Stimulated activated CD8-positive, alpha-beta memory T cell treated with anti-CD3 and anti-CD28 coated beads, Interleukin-4, amount 100 ng/mL, for 4 hours (primary cell): Measurements from ENCODE around the gene AHNAK.
A peak's percentile ranks its signal among the peaks of the same experiment; 100 is the strongest.
"Not testable (repeated sequence)": the region's sequence is repeated elsewhere in the genome, so short reads cannot be mapped to it uniquely, and the experiment has no call there.

Experiments
- DNase-seq, 2 donors: peaks; one replicate each; pipeline ENCODE4 v3.0.0-alpha.2; 2020; ENCODE audit warnings: low read depth in 2 of 2, low spot score in 1 of 2

The AHNAK gene

DNA sequence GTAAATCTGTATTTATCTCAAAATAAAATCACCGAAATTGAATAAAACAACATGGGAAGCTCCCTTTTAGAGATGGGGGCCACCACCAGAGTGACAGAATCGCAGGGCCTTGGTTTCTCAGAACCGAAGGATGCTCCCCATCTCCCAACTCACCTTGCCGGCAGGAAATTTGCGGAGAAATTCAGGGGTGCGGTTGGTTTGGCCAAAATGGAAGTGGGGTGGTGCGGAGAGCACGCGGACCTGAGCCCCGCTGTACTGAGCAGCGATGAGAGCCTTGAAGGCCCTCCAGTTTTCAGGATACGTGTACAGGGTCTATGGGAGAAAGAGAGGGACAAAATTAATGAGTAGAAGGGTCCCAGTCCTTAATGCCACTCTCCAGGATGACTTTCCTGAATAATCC is 25.8 kb upstream of the AHNAK start:
- DNase-seq, result no peak

- DNase-seq, result not testable (repeated sequence)
These were observed 24.9 kb upstream of the AHNAK start for GRCh38 chr11:62571493-62571892.

GRCh38 chr11:62570903-62571302 is 24.3 kb upstream of the AHNAK start:
- not testable (repeated sequence) for DNase-seq

GRCh38 chr11:62569611-62570010 is 23.0 kb upstream of the AHNAK start:
- no peak for DNase-seq

DNA sequence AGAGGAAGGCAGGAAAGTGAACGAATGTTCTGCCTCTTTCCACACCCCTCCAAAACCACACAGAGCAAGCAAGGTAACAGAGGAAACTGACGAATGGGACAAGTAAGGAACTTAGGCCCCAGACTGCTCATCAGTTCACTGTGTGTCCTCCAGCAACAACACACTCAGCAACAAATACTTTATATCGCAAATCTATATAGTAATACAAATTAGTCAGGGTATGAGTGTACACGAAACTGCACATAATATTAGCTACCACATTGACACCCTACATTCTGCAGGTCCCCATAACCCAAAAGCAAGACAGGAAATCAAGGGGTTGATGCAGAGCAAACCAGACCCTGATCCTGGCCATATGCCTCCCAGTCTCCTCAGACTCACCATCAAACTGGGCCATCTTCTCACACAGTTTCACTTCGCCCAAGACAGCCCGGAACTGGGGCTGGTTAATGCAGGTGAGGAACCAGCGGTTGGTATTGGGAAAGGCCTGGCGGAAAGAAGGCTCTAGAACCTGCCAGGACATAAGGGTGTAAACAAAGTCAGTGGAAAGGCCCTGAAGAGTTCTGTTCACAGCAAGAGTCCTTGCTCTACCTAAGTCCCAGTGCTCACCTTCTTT is 20.5 kb upstream of the AHNAK start:
- DNase-seq, result no peak

GRCh38 chr11:62566247-62566646 is 19.6 kb upstream of the AHNAK start:
- DNase-seq, result no peak

GRCh38 chr11:62565100-62565802 is 18.6 kb upstream of the AHNAK start:
- no peak for DNase-seq

DNA sequence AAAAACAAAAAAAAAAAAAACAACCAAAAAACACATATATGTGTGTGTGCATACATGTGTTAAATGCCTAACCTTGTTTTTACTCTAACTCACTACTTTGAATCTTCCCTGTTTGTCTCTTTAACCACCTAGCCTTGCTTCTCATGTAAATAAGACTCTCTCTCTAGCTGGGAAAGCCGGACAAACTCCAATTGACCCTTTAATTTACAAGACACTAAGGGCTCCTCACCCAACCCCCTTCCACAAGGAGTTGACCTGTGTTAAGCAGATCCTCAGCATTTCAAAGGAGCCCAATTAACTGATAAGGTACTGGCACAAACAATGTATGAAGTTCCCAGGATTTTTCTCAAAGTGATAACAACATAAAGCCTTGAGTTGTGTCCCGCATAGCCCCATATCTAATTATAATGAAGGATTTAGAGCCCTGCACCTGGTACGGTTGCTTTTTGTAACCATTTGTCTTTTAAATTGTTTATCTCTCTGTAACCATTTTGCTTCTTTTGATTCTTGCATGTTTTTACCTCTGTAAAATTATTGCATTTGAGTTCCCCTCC is 15.1 kb upstream of the AHNAK start:
- not testable (repeated sequence) for DNase-seq

DNA sequence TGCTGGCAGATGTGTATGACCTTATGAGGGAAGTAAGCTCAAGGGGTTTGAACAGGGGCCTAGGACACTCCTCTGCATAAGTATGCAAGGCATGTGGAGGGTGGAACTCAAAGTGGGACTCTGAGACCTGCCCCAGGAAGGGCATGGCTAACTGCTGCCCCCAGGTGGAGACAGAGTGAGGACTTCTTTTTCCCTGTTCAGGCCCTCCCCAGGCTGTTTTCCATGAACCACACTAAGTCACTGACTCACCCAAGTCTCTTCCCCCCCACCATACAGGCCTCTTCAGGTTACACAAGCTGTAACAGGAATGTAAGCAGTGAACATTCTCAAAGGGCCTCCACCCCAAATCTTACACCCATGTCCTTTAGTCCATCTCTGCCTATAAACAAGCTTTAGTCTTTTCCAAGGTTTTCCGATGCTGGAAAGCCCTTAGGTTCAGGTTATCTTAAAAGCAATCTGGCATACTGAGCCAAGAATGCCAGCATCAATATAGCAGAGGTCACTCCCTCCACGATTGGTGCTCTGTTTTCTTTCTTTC is 14.0 kb upstream of the AHNAK start:
- peak; percentile 64 to 67 for DNase-seq

- DNase-seq, result not testable (repeated sequence)
These were observed 13.0 kb upstream of the AHNAK start for GRCh38 chr11:62559626-62560025.

DNA sequence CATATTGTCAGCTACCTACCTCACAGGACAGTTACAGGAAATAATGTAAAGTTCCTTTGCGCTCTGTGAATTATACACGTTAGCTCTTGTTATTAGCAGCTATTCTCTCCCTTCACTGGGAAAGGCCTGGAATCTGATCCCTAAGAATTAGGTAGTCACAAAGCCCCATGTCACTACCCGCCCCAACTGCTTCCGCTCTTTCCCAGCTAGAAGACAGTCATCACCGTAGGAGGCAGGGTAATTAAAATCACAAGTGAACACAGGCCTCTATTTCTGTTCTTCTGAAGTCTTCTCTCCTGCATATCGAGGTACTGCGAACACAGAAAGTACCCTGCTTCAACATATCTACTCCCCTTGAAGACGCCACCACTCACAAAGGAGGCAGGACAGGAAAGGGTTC is 12.6 kb upstream of the AHNAK start:
- DNase-seq, result no peak

DNA sequence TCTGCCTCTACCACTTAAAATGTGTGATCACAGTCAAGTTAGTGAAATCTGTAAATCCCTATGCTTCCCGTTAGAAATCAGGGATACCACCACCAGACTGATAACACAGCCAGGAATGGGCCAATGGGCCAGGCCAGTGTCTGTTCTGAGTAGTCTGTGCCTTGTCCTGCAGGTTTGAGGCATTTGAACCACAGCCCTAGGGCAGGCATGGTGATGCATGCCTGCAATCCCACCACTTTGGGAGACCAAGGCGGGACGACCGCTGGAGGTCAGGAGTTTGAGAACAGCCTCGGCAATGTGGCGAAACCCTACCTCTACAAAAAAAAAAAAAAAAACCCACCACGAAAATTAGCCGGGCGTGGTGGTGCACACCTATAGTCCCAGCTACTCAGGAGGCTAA is 12.1 kb upstream of the AHNAK start:
- no peak for DNase-seq

- no peak for DNase-seq
These were observed 10.4 kb upstream of the AHNAK start for GRCh38 chr11:62556875-62557631.

DNA sequence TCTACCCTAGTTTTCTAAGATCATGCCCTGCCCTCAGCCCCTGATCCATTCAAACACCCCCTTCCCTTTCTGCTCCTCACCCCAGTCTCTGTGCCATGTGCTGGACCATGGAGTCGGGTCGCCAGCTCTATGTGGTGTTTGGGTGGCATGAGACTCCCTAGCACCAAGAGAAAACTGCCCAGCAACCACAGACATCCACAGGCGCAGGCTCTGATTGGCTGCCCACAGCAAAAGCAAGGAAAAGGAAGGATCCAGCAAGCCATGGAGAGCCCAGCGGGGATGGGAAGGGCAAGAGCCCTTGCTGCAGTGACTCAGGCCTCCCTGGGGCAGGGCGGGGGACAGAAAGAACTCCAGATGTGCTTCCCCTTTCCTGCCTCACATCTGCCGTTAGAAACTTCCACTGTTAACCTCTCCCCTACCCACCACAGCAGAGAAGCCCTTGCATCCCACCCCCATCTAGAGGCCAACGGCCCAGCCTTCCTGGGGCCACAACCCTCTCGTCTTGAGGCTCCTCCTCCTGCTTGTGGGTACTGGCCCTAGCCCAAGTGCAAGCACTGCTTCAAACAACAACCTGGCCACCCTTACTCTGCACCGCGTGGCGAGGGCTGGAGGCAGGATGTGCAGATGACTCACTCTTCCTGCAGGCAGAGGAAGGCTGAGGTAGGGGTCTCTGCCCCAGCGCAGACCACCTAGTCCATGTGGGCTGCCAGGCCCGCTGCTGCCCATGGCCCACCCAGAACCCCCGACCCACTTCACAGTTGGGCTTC is 9.7 kb upstream of the AHNAK start:
- DNase-seq, result peak in 1 of 2 donors; percentile 63

GRCh38 chr11:62555464-62556107 is 9.0 kb upstream of the AHNAK start:
- no peak for DNase-seq

DNA sequence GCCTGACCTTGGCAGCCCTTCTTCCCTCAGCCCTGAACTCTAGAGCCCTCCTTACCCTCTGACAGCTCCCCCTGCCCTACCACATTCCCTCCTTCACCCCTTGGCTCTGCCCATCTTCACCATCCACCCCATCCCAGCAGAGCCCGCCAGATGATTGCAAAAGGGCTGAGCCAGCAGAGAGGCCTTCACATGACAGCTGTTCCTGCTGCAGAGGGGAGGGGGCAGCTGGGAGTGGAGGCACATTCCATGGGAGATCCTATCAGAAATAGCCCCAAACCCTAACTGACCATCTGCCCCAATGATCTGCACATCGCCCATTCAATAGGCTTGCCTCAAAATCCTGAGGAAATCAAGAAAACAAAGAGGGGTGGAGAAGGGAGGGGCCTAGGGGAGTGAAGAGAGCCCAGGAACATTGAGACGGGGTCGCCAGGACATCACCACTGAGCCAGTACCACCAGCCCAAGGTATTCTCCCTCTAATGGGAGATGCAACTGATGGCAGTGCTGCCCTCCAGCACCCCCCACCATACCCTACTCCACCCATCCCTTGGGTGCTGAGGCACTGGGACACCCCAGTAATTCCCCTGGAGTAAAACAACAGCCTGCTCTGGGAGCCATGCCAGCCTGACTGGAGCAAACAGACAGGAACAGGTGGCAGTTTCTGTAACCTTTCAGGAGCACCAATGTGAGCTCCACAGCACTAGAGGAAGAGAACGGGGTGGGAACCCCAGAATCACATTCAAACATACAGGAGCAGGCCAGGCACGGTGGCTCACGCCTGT is 8.0 kb upstream of the AHNAK start:
- no peak for DNase-seq

GRCh38 chr11:62553839-62554361 is 7.3 kb upstream of the AHNAK start:
- DNase-seq, result no peak

DNA sequence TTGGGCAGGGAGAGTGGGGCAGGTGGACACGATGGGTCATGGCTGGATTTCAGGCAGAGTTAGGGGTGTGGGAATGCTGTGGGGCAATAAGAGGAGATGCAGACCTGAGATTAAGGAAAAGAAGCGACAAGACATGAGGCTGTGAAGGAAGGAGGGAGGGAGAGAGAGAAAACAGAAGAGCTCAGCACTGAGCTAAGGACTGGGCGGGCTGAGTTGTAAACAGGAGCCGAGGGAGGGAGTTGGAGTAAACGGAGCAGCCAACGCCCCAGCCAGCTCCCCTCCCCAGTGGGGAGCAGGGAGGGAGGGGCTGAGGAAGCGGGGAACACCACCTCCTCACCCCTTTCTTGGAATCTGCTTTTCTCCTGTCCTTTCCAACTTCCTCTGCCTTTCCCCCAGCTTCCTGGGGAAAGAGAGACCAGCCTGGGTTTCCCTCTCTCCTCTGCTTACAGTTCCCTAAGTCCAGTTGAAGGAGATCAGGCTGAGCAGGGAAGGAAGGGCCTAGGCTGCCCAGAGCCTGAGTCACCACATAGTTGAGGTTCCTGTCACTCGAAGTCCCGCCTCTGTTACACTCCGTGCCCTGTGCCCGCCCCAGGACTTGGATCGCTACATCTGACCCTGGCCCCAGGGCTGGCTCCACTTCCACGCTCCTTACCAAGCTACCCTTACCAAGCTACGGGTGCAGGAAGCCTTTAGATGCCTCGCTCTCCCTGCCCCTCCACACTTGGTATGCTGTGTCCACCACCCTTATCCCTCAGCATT is 6.7 kb upstream of the AHNAK start:
- no peak for DNase-seq
